ENCODE measurements around the gene ASIP.
"Not testable (repeated sequence)": the region's sequence is repeated elsewhere in the genome, so short reads cannot be mapped to it uniquely, and the experiment has no call there.

- peak; percentile 42 for TF ChIP-seq CTCF (conservative IDR thresholded peaks at IDR 0.05; ENCODE audit: low read depth, low read length)
- TF ChIP-seq EZH2 (IDR thresholded peaks at IDR 0.05; ENCODE audit: borderline replicate concordance, low read depth, low read length, poor library complexity, severe bottlenecking), result not testable (repeated sequence)
Observed at GRCh38 chr20:34298294-34298784, 57.1 kb downstream of the ASIP start.

All from A673 (cell line).